NCI-H2081 (cell line): Measurements from ENCODE around the gene NPPA.
A peak's percentile ranks its signal among the peaks of the same experiment; 100 is the strongest.
"Not testable (repeated sequence)": the region's sequence is repeated elsewhere in the genome, so short reads cannot be mapped to it uniquely, and the experiment has no call there.

Source experiments
- DNase-seq, 2 experiments: peaks; one replicate each; lab custom pipeline; 2025; lab: John Stamatoyannopoulos, UW

NPPA gene

DNA sequence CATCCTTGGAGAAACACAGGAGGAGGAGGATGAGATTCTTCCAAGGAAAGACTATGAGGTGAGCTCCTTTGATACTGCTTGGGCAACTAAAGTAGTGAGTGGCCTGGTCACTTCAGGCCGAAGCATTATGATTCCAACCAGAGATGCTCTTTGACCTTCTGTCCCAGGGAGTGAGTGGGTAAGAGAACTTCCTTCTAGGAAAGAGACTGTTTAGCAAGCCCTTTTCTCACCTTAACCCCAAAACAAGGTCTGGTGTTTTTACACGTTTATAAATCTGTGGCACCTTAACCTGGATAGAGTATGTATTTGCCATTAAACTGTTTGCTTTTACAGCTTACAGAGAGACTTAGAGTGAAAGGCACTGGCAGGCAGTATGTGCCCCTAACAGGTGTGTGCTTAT lies 40.5 kb downstream of the NPPA start:
- DNase-seq: no peak

DNA sequence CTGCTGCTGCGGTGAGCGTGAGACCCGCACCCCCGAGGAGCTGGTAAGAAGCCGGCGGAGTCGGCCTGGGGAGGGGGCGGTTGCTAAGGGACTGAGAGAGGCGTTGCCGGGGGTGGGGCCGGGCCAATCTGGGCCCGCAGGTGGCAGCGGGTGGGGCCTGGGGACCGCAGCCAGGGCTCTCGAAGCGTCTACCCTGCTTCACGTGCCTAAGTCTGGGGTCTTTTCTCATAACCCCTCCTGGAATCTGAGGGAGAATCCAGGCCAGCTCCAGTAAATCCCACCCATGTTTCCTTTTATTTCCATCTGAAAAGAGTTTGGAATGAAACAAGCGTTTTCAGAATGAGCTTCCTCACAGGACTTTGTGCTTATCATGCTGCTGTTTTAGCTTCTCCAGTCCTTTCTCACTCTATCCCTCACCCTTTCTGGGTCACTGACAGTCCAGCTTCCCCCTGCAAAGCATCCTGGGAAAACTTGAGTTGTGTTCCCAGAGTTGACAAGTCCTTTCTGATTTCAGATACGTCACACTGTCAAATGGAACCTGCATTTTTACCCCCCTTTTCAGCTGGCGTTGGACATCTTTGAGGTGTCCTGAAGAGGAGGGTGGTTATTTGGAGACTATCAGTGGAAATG lies 41.2 kb downstream of the NPPA start:
- DNase-seq: peak; percentile 78 to 81

DNA sequence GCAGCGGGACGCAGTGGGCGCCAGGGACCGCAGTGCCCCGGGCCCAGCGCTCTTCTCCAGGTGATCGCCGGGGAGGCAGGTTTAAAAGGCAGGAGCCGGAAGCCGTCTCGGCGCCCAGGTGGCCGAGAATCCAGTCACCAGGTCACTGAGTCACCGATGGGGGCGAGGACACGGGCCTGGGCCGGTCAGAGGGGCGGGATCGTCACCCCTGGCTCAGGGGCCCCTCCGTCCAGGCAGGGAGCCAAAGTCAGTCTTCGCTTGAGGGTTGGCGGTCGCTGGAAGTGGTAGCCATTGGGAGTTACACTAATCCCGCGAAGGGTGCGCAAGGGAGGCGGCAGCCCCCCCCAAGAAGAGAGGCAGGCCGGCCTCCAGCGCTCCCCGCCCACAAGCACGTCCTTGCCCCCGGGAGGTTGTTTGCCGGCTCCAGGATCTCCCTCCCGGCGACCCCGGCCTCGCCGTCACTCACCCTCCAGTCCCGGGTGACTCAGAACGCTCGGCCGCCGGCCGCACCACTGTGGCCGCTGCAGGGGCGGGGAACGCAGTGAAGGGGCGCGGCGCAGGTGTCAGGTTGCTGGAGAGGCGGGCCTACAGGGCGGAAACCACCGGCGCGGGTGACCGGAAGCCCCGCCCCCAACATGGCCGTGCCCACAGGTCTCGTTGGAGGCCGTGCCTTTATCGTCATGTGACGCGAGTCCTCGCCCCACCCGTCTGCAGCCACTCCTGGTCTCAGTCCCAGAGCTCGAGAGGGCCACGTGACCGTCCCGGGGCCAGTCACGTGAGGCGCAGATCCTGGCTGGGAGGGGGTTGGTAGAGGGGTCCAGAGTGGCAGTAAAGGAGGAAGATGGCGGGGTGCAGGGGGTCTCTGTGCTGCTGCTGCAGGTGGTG lies 41.9 kb downstream of the NPPA start, which contains the start of the genes CLCN6 and MTHFR:
TSS of gene CLCN6 (plus strand) at position 770 of the 885 bp plus-strand sequence. CDS start at position 842, 72 bp downstream.
TSS of gene MTHFR (minus strand) at position 543 of the 885 bp plus-strand sequence. CDS start 2,848 bp downstream, outside the sequence.
- DNase-seq: peak; percentile 98 to 99

DNA sequence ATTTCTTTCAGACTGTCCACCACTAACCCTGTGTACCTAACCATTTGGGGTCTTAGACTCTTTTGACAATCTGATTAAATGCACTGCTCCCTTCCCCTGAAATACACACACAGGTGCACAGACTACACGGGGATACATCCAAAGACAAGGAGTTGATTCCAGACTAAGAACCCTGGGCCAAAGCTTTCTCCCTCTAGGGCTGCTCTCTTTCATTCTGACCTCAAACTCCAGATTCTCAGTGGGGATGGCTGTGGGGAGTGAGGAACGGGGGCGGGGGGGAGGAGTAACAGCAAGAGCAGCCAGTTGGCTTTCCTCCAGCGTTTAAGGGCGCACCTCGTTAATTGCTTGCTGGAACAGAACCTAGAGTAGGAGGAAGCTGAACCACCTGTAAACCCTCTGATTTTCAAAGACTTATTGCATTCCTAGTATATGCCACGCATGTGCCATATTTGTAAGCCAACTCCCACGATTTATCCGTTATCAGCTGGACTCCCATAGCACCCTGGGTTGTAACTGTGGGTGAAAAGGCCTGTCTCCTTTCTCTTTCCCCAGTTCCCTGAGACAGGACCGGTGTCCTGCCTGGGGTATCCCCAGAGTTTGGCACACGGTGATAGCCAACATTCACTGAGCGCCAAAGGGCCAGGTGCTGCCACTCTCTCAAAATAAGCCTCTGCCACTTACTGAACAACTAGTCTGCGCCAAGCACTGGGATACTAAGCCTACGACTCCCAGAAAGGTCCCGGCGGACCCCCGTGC lies 42.7 kb downstream of the NPPA start:
- DNase-seq: peak; percentile 55 to 85

DNA sequence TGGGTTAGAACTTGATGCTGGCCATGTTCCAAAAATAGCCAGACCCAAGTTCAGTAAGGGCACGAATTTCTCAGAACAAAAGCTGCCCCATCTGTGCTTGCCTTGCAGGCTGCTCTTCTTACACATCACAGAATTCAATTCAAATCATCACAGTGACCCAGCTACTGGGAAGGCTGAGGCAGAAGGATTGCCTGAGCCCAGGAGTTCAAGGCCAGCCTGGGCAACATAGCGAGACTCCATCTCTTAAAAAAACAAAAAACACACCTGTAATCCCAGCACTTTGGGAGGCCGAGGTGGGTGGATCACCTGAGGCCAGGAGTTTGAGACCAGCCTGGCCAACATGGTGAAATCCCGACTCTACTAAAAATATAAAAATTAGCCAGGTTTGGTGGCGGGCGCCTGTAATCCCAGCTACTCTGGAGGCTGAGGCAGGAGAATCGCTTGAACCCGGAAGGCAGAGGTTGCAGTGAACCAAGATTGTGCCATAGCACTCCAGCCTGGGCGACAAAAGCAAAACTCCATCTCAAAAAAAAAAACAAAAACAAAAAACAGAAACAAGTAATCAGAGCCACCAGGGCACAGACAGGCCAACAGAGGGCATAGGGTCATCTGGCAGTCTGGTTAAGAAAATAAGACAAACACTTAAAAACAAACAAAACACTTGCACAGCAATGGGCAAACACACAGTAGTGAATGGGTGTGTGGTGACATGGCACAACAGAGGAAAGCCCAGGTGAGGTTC lies 43.5 kb downstream of the NPPA start:
- DNase-seq: not testable (repeated sequence)

DNA sequence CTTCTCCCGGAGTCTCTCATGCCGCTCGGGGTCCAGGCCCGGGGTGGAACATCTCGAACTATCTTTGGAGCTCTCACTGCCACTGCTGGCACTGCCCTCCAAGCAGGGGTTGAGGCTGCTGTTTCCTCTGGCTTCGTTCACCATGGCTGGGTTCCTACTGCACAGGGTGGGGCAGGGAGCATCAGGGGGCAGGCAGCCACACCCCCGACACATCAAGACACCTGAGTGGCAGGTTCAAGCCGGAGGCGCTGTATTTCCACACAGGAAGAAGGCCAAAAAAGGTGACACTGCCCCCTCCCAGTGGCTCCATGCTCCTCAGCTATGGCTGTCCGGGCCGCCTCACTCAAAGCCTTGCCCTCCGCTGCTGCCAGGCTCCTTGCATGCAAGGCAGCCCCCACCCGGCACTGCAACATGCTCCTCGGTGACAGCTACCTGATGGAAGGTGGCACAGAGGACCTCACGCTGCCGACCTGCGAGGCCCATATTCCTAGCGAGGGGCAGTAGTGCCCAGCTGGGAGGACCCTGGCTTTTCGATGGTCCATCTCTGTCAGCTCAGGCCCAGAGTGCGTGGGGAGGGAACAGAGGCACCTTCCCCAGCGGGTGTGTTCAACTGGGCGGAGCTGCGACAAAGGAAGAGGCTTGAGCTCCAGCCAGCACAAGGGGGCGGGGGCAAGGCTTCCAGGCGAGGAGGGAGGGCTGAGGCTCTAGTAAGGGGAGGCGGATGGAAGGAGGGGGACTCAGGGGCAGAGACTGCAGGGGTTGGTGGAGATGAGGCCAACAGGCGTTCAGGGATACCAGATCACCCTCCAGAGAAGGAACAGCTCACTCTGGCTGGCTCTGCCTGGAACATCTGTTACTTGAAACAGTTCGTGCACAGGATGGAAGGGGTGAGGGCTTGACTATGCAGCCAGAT lies 44.4 kb downstream of the NPPA start:
- DNase-seq: peak; percentile 58 to 64

DNA sequence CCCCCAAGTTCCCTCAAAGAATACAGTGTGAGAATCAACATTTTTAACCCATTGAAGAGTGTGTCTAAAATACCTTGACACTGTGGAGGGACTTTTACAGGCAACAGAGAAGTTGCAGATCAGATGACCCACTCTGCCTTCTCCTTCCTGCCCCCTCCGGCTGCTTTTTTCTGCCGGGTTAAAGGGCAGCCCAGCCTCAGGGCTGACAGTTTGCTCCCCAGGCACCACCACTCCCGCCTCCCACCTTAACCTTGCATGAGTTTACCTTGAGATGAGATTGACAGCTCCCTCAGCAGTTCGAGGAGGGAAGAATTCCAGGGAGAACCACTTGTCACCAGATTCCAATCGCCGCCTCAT lies 45.0 kb downstream of the NPPA start:
- no peak for DNase-seq

DNA sequence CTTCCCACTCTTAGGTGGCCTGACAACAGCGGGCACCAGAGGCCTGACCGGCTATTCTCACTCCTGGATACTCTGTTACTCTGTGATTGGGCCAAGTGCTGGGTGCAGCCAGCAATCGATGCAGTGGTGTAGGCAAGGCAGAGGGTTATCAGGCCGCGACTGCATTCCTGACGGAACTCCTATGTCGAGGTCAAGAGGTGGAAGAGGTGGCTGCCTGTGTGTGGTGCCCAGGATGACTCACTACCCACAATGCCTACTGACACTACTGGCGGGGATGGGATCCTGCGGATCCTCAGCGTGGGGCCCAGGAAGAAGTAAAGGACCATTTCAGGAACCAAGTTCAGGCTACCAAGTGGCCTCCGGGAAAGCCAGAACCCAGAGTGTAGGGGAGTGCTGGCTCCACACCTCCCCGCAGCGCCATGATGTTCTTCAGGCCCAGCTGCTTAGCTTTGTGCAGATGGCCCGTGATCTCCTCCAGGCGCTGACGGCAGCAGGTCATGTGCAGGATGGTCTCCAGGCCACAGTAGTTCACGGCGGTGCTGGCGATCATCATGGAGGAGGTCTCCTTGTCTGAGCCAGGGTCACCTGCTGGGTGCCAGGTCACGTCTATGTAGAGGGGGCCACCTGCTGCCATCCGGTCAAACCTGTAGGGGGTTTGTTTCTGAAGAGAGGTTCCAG lies 46.7 kb downstream of the NPPA start:
- DNase-seq: no peak

DNA sequence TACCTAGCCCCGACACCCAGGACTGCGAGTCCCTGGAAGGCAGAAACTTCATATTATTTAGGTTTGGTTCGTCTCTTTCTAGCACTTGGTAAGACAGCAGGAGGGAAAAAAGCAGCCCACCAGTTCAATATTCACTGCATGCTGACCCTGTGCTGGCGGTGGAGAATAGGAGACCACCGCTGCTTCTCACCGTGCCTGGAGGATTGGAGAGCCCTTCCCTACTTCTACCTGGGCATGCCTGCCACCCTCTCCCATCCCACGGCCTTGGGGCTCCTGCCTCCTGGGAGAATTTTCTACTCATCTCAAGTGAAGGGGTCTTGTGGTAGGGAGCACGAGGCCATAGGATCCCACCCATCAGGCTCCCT lies 47.2 kb downstream of the NPPA start:
- no peak for DNase-seq

DNA sequence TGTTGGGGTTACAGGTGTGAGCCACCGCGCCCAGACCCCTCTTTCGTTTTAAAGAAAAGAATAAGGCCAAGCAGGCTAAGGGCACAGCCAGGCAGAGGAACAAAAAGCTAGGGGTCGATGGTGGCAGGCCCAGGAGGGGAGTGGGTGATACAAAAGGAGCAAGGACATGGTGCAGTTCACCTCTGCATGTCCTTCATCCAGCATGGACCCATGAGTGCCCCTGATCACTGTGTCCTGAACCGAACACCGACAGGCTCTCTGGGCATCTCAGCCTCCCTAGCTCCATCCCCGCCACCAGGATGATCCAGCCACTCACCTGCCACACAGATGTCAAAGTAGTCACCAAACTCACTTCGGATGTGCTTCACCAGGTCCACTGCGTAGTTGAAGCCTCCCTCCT lies 47.7 kb downstream of the NPPA start:
- no peak for DNase-seq

DNA sequence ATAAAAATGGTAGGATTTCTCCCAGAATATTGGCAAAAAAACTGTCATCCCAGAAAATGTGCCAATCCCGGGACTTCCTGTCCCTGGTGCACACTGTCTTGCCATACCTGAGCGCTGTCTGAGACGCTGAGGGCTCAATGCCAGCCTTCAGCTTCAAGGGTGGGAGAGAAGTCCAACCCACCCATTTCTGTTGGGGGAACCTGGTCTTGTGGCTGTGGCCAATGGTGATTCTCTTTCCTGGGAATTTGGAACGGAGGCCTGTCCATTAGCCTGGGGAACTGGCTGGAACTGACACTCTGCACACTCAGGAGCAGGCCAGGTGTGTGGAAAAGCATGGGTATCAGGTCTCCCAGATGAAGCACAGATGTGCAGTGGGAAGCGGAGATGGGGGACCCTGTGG lies 48.5 kb downstream of the NPPA start:
- no peak for DNase-seq

DNA sequence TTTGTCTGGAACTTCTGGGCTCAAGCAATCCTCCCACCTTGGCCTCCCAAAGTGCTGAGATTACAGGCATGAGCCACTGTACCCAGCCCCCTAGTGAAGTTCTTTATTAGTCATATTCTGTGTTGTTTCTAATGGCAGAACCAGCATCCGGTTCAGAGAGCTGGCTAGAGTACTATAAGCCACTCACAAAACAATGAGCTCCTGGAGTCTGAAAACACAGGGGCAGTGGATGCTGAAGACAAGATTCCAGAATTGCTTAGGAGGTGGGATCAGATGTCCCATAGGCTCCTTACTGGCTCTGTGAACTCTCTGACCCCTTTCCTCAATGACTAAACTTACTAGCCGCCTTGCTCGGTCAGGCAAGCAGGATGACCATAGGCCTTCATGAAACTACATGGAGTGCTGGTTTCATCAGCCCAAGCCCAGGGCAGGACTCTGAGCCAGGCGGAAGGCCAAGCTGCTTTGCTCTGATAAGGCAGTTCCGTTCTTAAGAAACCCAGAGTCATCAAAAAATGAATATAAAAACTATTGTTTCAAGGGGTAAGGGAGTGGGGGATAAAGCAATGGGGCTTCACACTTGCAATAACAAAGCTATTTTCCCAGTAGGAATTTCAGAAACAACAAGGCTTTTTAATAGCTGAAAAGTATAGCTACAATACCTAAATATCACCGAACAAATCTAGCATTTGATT lies 49.9 kb downstream of the NPPA start:
- no peak for DNase-seq

DNA sequence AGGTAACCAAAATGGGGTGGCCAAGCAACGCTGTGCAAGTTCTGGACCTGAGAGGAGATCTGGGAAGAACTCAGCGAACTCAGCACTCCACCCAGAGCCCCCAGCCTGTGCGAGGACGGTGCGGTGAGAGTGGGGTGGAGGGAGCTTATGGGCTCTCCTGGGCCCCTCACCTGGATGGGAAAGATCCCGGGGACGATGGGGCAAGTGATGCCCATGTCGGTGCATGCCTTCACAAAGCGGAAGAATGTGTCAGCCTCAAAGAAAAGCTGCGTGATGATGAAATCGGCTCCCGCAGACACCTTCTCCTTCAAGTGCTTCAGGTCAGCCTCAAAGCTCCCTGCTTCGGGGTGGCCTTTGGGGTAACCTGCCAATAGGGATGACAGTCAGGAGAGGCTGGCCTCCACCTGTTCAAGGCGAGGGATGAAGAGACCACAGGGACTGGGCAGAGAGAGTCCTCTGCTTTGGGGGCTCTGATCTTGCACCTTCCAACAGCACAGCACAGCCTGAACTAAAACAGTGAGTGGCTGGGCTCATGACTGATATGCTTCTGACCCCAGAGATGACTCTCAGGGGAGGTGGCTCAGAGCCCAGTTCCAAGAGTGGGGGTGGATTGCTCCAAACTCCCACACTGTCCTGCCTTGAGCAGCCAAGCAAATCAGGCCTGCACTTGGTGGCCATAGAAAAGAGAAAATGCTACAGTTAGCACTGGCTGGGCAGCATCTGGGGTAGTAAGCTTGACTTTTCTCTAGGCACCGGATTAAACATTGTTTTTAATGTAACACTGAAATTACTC lies 51.4 kb downstream of the NPPA start:
- DNase-seq: no peak
